CD14-positive monocyte (primary cell): Measurements from ENCODE around the gene SCYGR1. TPM values are rescaled to one million over a fixed set of nuclear protein-coding genes. Genes with fewer than 3 reads are reported as not detected.

ENCODE experiments used
- DNase-seq, 3 donors: peaks; one replicate each; pipeline ENCODE4 v3.0.0-alpha.2; 2011 to 2022
- H2AFZ ChIP-seq: 2 replicates; pipeline ENCODE4 v1.6.0; 2012; ENCODE audit warnings: mild to moderate bottlenecking, low read depth, low read length, inconsistent platforms; ENCODE audit not compliant: insufficient read depth, poor library complexity, severe bottlenecking
- H3K27ac ChIP-seq, 2 donors: 1 replicate in 1 of 2; 2 replicates in 1 of 2; pipeline ENCODE4 v1.5.1; 2012 to 2013; ENCODE audit warnings: low read length in 2 of 2, control low read depth in 1 of 2, inconsistent platforms in 1 of 2, low read depth in 1 of 2, mild to moderate bottlenecking in 1 of 2
- H3K27me3 ChIP-seq, 2 donors: one replicate each; pipeline versions ENCODE4 v1.6.0 to v1.6.1; 2011 to 2013; ENCODE audit warnings: low read length in 2 of 2; ENCODE audit not compliant: control insufficient read depth in 2 of 2, insufficient read depth in 2 of 2
- H3K36me3 ChIP-seq, 2 donors: replicated peaks in 1 of 2; 1 replicate in 1 of 2; 2 replicates in 1 of 2; pipeline versions ENCODE4 v1.5.1 to v1.6.1; 2012 to 2013; ENCODE audit warnings: low read length in 2 of 2, control low read depth in 1 of 2, inconsistent platforms in 1 of 2, mild to moderate bottlenecking in 1 of 2; ENCODE audit not compliant: insufficient read depth in 2 of 2, control insufficient read depth in 1 of 2
- H3K4me1 ChIP-seq, 2 donors: 1 replicate in 1 of 2; 2 replicates in 1 of 2; pipeline versions ENCODE4 v1.5.1 to v1.6.1; 2012 to 2013; ENCODE audit warnings: low read length in 2 of 2, control low read depth in 1 of 2, inconsistent platforms in 1 of 2, mild to moderate bottlenecking in 1 of 2, moderate library complexity in 1 of 2; ENCODE audit not compliant: insufficient read depth in 2 of 2, control insufficient read depth in 1 of 2
- H3K4me2 ChIP-seq: replicated peaks from 2 replicates; pipeline ENCODE3; 2012; ENCODE audit warnings: low read length, moderate library complexity, mild to moderate bottlenecking; ENCODE audit not compliant: poor library complexity, severe bottlenecking; ENCODE audit errors: extremely low read depth
- H3K4me3 ChIP-seq, 3 experiments: fragments of 200-600 bp in 1 of 3; sonication (generic) in 1 of 3; replicated peaks in 1 of 3; 1 replicate in 2 of 3; 2 replicates in 1 of 3; pipeline ENCODE4 v1.5.1; 2011 to 2013; ENCODE audit warnings: low read length in 3 of 3, mild to moderate bottlenecking in 3 of 3, control low read depth in 2 of 3, low read depth in 2 of 3, inconsistent platforms in 1 of 3, moderate library complexity in 1 of 3
- H3K79me2 ChIP-seq: 2 replicates; pipeline ENCODE4 v1.6.0; 2012; ENCODE audit warnings: mild to moderate bottlenecking, control low read depth, inconsistent platforms, low read length, moderate library complexity; ENCODE audit not compliant: insufficient read depth
- H3K9ac ChIP-seq: 2 replicates; pipeline ENCODE4 v1.6.0; 2017; ENCODE audit warnings: low read length, mild to moderate bottlenecking; ENCODE audit not compliant: insufficient read depth, poor library complexity, severe bottlenecking
- H3K9me3 ChIP-seq, 2 donors: replicated peaks in 1 of 2; 1 replicate in 1 of 2; 2 replicates in 1 of 2; pipeline versions ENCODE4 v1.5.1 to v1.6.1; 2012 to 2013; ENCODE audit warnings: low read length in 2 of 2, control low read depth in 1 of 2; ENCODE audit not compliant: control insufficient read depth in 1 of 2, insufficient read depth in 1 of 2
- H4K20me1 ChIP-seq: 2 replicates; pipeline ENCODE4 v1.6.0; 2012; ENCODE audit warnings: mild to moderate bottlenecking, low read length, control low read depth, moderate library complexity; ENCODE audit not compliant: insufficient read depth
- H3K27ac Mint-ChIP-seq, 7 donors: one replicate each; pipeline ENCODE4 v1.8.0; 2020; ENCODE audit warnings: mild to moderate bottlenecking in 7 of 7, mixed read lengths in 7 of 7, moderate library complexity in 6 of 7, inconsistent platforms in 2 of 7
- H3K27me3 Mint-ChIP-seq, 3 donors: one replicate each; pipeline ENCODE4 v1.8.0; 2021 to 2022; ENCODE audit warnings: low read depth in 3 of 3, mild to moderate bottlenecking in 3 of 3, mixed read lengths in 3 of 3, moderate library complexity in 3 of 3, inconsistent platforms in 1 of 3
- H3K36me3 Mint-ChIP-seq, 2 donors: one replicate each; pipeline ENCODE4 v1.8.0; 2020; ENCODE audit warnings: mixed read lengths in 2 of 2, inconsistent platforms in 1 of 2, mild to moderate bottlenecking in 1 of 2
- H3K4me1 Mint-ChIP-seq: one replicate; pipeline ENCODE4 v1.8.0; 2020; ENCODE audit warnings: mild to moderate bottlenecking, mixed read lengths
- H3K4me3 Mint-ChIP-seq, 2 donors: one replicate each; pipeline ENCODE4 v1.8.0; 2020; ENCODE audit warnings: mild to moderate bottlenecking in 2 of 2, mixed read lengths in 2 of 2, moderate library complexity in 1 of 2
- H3K9me3 Mint-ChIP-seq, 7 donors: one replicate each; pipeline ENCODE4 v1.8.0; 2020 to 2022; ENCODE audit warnings: mixed read lengths in 7 of 7, mild to moderate bottlenecking in 6 of 7, moderate library complexity in 6 of 7, inconsistent platforms in 2 of 7
- CTCF ChIP-seq: fragments of 200-600 bp; IDR thresholded peaks from one replicate; pipeline ENCODE4 v1.8.0; 2022; ENCODE audit warnings: antibody characterized with exemption, mild to moderate bottlenecking
- WGBS: methylation state at CpG from one replicate; pipeline ENCODE4 v1.1.5; 2013; ENCODE audit warnings: missing lambda C conversion rate; ENCODE audit not compliant: insufficient coverage; 5-methylcytosine and 5-hydroxymethylcytosine counted together
- intact Hi-C, 2 donors: fragments of 100-400 bp; cut with micrococcal nuclease; formaldehyde crosslinking; loops; one replicate each; pipeline versions ENCODE4 v1.15.0 to v1.15.1; 2023
- polyA plus RNA-seq, 3 donors: library from polyadenylated mRNA; depleted of rRNA in 1 of 3; unstranded in 2 of 3; stranded (reverse) in 1 of 3; fragments of 300-500 nt in 2 of 3; fragments of >200 nt in 1 of 3; fragmentation: Illumina TruSeq in 2 of 3; gene quantifications; 1 replicate in 2 of 3; 2 replicates in 1 of 3; pipeline ENCODE4 v1.2.3, GENCODE V29; 2012 to 2021

Gene SCYGR1
- polyA plus RNA-seq, 3 donors = not detected

DNA sequence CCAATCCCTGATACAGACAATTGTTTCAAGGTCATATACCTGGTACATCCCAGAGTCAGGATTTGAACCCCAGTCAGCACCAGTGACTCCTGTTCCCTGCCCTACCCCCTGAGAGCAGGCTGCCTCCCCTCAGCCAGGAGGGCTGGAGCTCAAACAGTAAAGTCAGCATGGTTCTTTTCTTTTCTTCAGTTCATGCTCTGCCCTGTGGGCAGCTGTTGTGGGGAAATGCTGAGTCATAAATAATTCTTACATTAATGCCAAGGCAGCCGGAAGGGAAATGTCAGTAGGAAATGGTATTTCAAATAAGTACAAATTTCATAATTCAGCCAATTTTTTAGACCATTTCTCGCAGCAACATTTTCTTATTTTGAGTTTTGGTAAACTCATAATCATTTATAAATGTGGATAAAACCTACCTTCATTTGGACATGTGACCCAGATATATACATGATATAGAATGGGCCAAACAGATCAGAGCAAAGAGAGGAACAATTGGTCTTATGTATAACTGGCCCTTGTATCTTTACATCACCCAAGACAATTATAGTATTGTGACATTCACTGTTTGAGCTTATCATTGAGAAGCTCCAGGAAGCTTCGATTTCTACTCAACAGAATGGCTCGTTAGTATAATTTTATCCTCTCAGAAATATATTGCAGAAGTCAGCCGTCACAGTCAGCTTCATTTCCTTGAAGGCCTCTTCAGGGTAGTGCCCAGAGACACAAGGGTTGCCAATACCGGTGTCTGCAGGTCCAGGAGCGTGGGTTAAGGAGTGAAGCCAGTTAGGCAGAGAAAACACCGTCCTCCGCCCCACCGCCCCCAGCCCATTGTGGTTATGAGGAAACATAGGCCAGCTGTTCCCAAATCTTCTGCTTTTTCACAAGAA, 28.0 kb upstream of the SCYGR1 start:
- H3K36me3 Mint-ChIP-seq = peaks cover 0 to 5% of the 10 kb centered on the region in 2 donors

More for the DNA sequence above, 28.0 kb upstream of the SCYGR1 start:
- Histone ChIP-seq H3K9ac (peak overlapping the region; percentile 19), H3K4me2 (peak overlapping the region; percentile 53), H3K27ac (peak overlapping the region; percentile 69 to 85), H3K4me3 (peak overlapping the region in 2 of 3 experiments; percentile 10 to 63), H3K27me3 (no peaks in the 10 kb centered on the region), H3K9me3 (no peaks in the 10 kb centered on the region), H3K36me3 (no peaks in the 10 kb centered on the region), H3K4me1 (peaks cover 75 to 84% of the 10 kb centered on the region in 2 donors), H4K20me1 (no peaks in the 10 kb centered on the region), H2AFZ (no peak overlapping the region), H3K79me2 (no peaks in the 10 kb centered on the region)
- peak overlapping the region; percentile 93 to 98 (median 97) for H3K27ac Mint-ChIP-seq
- H3K4me3 Mint-ChIP-seq = peak overlapping the region; percentile 64 to 82
- peaks cover 0 to 5% (median 2%) of the 10 kb centered on the region in 3 donors for H3K27me3 Mint-ChIP-seq
- peak; percentile 70 to 86 (median 80) for DNase-seq
- no peaks in the 10 kb centered on the region for H3K9me3 Mint-ChIP-seq
- no CpG with 5 or more reads among the region's 10 CpGs for WGBS
- peaks cover 80% of the 10 kb centered on the region for H3K4me1 Mint-ChIP-seq
- intact Hi-C loops = loop anchor here in 1 of 2 donors (5.0 kb wide), 1 partner anchor 37 kb away; no protein-coding TSS in a partner anchor
- TF ChIP-seq CTCF = no peak
